Central memory CD8-positive, alpha-beta T cell (primary cell): ENCODE data around the gene THRA.

Experiments used
- ATAC-seq: fragments of 150-1000 bp; cut with Tn5 transposase; replicated peaks from 2 replicates; pipeline ENCODE4 v1.10.0; 2022; ENCODE audit warnings: mild to moderate bottlenecking, moderate FRiP score, moderate number of reproducible peaks; ENCODE audit not compliant: poor library complexity, severe bottlenecking; ENCODE audit errors: extremely low read depth
- DNase-seq, 2 donors: peaks; one replicate each; pipeline ENCODE4 v3.0.0; 2021; ENCODE audit warnings: low spot score in 2 of 2
- H3K27ac Mint-ChIP-seq: one replicate; pipeline ENCODE4 v1.8.0; 2022; ENCODE audit warnings: low read depth, mild to moderate bottlenecking, moderate library complexity, mixed read lengths
- H3K27me3 Mint-ChIP-seq: one replicate; pipeline ENCODE4 v1.8.0; 2022; ENCODE audit warnings: mixed read lengths
- H3K36me3 Mint-ChIP-seq: one replicate; pipeline ENCODE4 v1.8.0; 2022; ENCODE audit warnings: mild to moderate bottlenecking, moderate library complexity, mixed read lengths; ENCODE audit not compliant: insufficient read depth
- H3K4me1 Mint-ChIP-seq: one replicate; pipeline ENCODE4 v1.8.0; 2022; ENCODE audit warnings: mixed read lengths
- H3K4me3 Mint-ChIP-seq: one replicate; pipeline ENCODE4 v1.8.0; 2022; ENCODE audit warnings: mild to moderate bottlenecking, moderate library complexity, mixed read lengths
- H3K9me3 Mint-ChIP-seq: one replicate; pipeline ENCODE4 v1.8.0; 2022; ENCODE audit warnings: mixed read lengths

Gene THRA

DNA sequence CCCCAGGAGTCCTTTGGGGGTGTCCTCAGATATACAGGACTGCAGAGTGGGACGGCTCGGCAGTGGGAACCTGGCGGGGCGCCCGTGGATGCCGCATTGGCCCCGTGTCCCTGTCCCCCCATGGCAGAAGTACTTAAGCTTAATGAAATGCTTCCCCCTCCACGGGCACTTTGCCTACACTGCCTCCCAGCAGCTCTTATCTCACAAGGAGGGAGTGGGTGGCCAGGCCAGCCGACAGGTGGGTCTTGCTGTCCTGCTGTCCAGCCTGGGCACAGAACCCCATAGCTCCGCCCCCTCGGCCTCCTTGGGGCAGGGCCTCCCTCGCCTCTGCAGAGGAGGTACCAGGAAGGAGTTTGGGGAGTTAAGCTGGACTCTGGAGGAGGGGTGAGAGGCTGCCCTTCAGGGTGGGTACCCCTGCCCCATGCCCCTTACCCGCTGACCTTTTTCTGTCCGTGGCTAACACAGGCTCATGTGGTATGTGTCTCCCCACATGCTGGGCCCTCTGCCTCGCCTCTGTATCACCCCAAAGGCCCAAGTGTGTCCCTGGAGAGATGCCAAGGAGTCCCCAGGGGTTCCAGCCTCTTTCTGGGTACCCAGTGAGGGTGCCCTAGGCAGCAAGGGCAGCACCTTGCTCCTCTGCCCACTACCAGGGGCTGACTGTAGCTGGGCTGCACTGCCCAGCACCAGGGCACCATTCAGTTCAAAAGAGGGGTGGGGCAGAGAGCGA, 8.7 kb downstream of the THRA start:
- Mint-ChIP-seq H3K27ac (peak overlapping the region; percentile 86), H3K9me3 (no peaks in the 10 kb centered on the region), H3K4me3 (no peak overlapping the region), H3K36me3 (peaks cover 8% of the 10 kb centered on the region), H3K27me3 (no peaks in the 10 kb centered on the region), H3K4me1 (peaks cover 73% of the 10 kb centered on the region)
- no peak for ATAC-seq
- DNase-seq, result no peak

DNA sequence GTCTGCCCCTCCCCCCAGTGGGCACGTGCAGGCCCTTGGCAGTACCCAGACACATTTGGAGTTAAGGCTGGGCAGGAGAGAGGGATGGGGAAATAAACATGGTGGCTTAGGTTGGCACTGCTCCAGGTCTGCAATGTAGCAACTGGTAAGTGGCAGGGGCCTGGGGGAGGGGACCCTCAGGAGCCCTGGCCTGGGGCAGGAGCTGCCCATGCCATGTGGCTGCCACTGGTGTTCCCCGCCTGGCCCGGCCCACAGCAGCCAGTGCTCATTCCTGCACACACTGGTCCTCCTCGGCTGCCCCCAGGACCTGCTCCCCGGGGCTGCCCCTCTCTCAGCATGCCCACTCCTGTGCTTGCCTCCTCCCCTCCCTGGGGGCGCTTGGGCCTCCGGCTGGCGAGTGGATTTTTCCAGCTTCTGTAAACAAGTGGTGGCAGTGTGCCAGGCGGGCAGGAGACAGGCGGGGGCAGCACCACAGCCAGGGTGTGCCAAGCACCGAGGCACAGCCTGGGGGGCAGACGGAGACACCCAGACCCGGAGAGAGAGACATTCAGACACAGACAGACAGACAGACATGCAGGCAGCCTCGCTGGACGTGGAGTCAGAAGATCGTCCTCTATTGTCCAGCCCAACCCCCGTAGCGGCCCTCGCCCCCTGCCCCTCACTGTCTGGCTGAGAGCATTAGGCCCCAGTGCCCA, 9.4 kb downstream of the THRA start:
- Mint-ChIP-seq H3K9me3 (no peaks in the 10 kb centered on the region), H3K4me1 (peaks cover 73% of the 10 kb centered on the region), H3K4me3 (no peak overlapping the region), H3K27me3 (no peaks in the 10 kb centered on the region), H3K27ac (no peak overlapping the region), H3K36me3 (peaks cover 8% of the 10 kb centered on the region)
- DNase-seq, result no peak
- no peak for ATAC-seq

GRCh38 chr17:40072735-40073346, 10.1 kb downstream of the THRA start:
- H3K27me3 Mint-ChIP-seq, result no peaks in the 10 kb centered on the region
- H3K27ac Mint-ChIP-seq, result no peak overlapping the region
- DNase-seq (no peak), ATAC-seq (no peak)
- peaks cover 12% of the 10 kb centered on the region for H3K36me3 Mint-ChIP-seq
- no peak overlapping the region for H3K4me3 Mint-ChIP-seq
- peaks cover 66% of the 10 kb centered on the region for H3K4me1 Mint-ChIP-seq
- H3K9me3 Mint-ChIP-seq, result no peaks in the 10 kb centered on the region

GRCh38 chr17:40073454-40074174, 10.8 kb downstream of the THRA start:
- Mint-ChIP-seq H3K9me3 (no peaks in the 10 kb centered on the region), H3K36me3 (peaks cover 15% of the 10 kb centered on the region), H3K4me1 (peaks cover 59% of the 10 kb centered on the region), H3K27me3 (no peaks in the 10 kb centered on the region), H3K27ac (peak overlapping the region; percentile 17), H3K4me3 (no peak overlapping the region)
- no peak for ATAC-seq
- DNase-seq, result no peak

DNA sequence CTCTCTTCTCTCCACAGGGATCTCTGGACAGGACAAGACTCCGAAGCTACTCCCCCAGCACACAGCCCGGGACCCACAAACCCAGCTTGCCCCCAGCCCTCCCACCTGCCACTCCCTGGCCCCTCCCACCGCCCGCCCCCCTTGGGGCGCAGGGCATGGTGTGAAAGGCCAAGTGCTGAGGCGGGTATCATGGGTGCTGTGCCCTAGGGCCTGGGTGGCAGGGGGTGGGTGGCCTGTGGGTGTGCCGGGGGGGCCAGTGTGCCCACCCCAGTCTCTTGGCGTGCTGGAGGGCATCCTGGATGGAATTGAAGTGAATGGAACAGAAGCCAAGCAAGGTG, 11.4 kb downstream of the THRA start:
- ATAC-seq (no peak), DNase-seq (no peak)
- peaks cover 53% of the 10 kb centered on the region for H3K4me1 Mint-ChIP-seq
- H3K27me3 Mint-ChIP-seq, result no peaks in the 10 kb centered on the region
- H3K4me3 Mint-ChIP-seq, result no peak overlapping the region
- peak overlapping the region; percentile 17 for H3K27ac Mint-ChIP-seq
- H3K9me3 Mint-ChIP-seq, result no peaks in the 10 kb centered on the region
- peaks cover 12% of the 10 kb centered on the region for H3K36me3 Mint-ChIP-seq

DNA sequence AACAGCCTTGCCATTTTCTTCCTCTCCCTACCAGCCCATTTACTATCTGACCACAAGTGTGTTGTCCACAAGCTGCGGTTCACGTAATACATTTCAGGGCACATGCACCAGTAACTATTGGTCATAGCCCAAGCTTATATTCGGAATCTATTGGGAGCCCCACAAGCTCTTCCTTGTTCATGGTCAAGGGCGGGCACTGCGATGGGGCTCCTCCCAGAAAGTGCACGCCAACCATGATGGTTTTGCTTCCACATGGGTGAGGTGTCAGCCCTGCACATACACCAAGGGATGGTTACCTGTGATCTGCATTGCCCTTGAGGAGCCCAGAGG, 12.1 kb downstream of the THRA start:
- no peak for DNase-seq
- Mint-ChIP-seq H3K4me1 (peaks cover 46% of the 10 kb centered on the region), H3K27ac (no peak overlapping the region), H3K27me3 (no peaks in the 10 kb centered on the region), H3K9me3 (no peaks in the 10 kb centered on the region), H3K36me3 (peaks cover 14% of the 10 kb centered on the region), H3K4me3 (no peak overlapping the region)
- no peak for ATAC-seq

DNA sequence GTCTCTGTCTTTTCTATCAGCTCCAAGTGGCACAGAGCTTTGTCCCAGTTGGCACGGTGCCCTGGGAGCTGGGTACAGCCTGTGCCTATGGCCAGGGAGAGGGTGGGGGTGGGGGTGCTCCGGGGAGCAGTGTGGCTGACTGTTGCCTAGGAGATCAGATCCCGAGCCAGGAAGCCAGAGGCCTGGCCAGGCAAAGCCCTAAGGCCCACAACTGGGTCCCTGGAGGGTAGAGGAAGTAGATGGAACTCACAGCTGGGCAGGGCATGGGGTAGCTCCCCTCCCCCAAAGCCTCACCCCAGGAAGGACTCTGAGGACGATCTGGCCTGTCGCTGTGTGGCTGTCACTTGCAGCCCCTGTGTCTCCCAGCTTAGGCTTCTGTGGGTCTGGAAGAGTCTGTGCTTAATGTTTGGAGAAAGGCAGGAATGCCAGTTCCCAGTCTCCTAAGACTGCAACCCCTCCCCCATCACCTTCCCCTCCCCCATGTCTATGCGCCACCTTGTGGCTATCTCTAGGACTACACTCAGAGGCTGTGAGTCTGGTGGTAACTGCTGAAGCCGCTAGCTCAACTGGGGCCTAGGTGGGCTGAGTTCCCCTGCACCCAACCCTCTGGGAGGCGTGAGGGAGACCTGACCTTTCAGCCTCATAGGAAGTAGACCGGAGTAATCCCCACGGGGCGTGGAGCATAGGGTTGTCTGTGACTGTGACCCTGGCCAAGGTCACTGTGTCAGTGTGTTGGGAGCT, 12.6 kb downstream of the THRA start:
- peak overlapping the region; percentile 19 for H3K27ac Mint-ChIP-seq
- DNase-seq, result peak; percentile 57 to 60
- peaks cover 15% of the 10 kb centered on the region for H3K36me3 Mint-ChIP-seq
- ATAC-seq, result peak; percentile 71
- peak overlapping the region; percentile 38 for H3K4me3 Mint-ChIP-seq
- H3K4me1 Mint-ChIP-seq, result peaks cover 41% of the 10 kb centered on the region
- H3K9me3 Mint-ChIP-seq, result no peaks in the 10 kb centered on the region
- H3K27me3 Mint-ChIP-seq, result no peaks in the 10 kb centered on the region

DNA sequence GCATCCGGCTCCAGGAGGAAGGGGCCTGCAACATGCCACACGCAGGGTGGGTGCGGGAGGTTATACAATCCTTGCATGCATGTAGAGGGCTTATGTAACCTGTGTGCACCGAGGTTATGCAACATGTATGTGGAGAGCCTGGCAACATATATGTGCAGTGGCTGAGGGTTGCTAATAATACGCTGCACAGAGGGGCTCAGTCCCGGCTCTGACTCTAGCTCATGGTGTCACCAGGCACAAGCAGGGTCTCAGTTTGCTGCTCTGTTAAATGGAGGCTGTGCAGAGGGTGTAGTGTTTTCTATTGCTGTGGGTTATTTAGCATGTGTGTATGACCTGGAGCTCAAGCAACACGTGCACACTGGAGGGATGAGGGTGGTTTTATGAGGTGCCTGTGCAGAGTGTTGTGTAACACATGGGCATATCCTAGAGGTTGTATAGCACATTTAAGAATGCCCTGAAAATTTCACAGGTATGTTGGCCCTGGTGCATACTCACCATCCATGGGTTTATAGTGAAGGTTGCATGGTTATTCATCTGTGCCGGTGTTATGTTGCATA, 13.3 kb downstream of the THRA start:
- Mint-ChIP-seq H3K27me3 (no peaks in the 10 kb centered on the region), H3K36me3 (peaks cover 15% of the 10 kb centered on the region), H3K27ac (peak overlapping the region; percentile 19), H3K9me3 (no peaks in the 10 kb centered on the region), H3K4me1 (peaks cover 35% of the 10 kb centered on the region), H3K4me3 (peak overlapping the region; percentile 38)
- DNase-seq, result no peak
- no peak for ATAC-seq

DNA sequence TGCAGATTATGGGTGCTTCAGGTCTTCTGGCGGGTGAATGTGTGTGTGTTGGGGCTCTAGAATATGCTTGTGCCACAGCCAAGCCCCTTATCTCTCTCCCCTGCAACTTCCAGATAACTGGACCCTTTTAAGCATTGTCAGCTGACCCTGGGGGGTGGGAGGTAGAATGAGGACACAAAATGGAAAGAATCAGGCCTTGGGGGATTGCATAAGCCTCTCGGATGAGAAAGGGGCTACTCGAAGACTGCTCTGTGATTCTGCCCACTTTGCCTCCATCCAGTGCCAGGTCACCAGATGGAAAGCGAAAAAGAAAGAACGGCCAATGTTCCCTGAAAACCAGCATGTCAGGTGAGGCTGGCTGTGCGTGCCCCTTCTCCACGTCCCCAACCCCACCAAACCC, 13.8 kb downstream of the THRA start:
- H3K27me3 Mint-ChIP-seq, result no peaks in the 10 kb centered on the region
- H3K4me1 Mint-ChIP-seq, result peaks cover 31% of the 10 kb centered on the region
- DNase-seq, result no peak
- no peak overlapping the region for H3K27ac Mint-ChIP-seq
- H3K9me3 Mint-ChIP-seq, result no peaks in the 10 kb centered on the region
- H3K4me3 Mint-ChIP-seq, result no peak overlapping the region
- H3K36me3 Mint-ChIP-seq, result peaks cover 15% of the 10 kb centered on the region
- ATAC-seq, result no peak

DNA sequence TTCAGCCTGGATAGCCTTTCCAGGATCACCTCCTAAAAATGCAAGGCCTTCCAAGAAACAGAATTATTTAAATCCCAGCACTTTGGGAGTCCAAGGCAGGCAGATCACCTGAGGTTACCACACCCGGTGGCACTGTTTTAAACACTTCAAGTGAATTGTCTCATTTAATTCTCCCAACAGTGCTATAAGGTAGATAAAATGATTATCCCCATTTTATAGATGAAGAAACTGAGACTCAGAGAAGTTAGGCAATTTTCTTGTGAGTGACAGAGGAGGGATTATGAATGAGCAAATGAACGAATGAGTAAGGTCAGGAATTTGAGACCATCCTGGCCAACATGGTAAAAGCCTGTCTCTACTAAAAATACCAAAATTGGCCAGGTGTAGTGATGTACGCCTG, 16.8 kb downstream of the THRA start:
- Mint-ChIP-seq H3K27me3 (no peaks in the 10 kb centered on the region), H3K4me3 (no peak overlapping the region), H3K4me1 (peaks cover 17% of the 10 kb centered on the region), H3K36me3 (peaks cover 23% of the 10 kb centered on the region), H3K27ac (no peak overlapping the region), H3K9me3 (no peaks in the 10 kb centered on the region)
- no peak for DNase-seq
- no peak for ATAC-seq

- Mint-ChIP-seq H3K36me3 (peaks cover 32% of the 10 kb centered on the region), H3K27ac (no peak overlapping the region), H3K4me3 (no peak overlapping the region), H3K9me3 (no peaks in the 10 kb centered on the region), H3K4me1 (peaks cover 12% of the 10 kb centered on the region), H3K27me3 (no peaks in the 10 kb centered on the region)
- DNase-seq, result no peak
- ATAC-seq, result no peak
These were observed 21.7 kb downstream of the THRA start for GRCh38 chr17:40084477-40084876.
